ENCODE results near the gene ACOT9. TPM values are rescaled to one million over a fixed set of nuclear protein-coding genes. Genes with fewer than 3 reads are reported as not detected.

The ACOT9 gene
- total RNA-seq, 1 experiment from 2014 or later, result 35.1 TPM

DNA sequence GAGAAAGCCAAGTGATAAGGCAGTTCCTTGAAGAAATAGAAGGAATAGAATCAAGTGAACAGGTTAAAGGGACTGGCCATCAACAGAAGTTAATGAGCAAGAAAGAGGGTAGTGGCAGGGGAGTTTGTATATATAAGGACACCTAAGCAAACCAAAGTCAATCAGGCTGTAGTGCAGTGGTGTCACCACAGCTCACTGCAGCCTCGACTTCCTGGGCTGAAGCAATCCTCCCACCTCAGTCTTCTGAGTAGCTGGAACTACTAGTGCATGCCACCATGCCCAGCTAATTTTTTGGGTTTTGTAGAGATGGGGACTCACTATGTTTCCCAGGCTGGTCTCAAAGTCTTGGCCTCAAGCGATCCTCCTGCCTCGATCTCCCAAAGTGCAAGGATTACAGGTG, 15.9 kb downstream of the ACOT9 start:
- intact Hi-C loops (cut with micrococcal nuclease; ENCODE audit: unreplicated experiment), result no loop called here
- Mint-ChIP-seq H3K9me3 (ENCODE audit: unreplicated experiment) (no peaks in the 10 kb centered on the region), H3K27me3 (ENCODE audit: insufficient read depth, unreplicated experiment) (no peaks in the 10 kb centered on the region), H3K4me3 (ENCODE audit: unreplicated experiment) (no peak overlapping the region), H3K4me1 (ENCODE audit: low read depth, unreplicated experiment) (no peaks in the 10 kb centered on the region), H3K36me3 (ENCODE audit: insufficient read depth, unreplicated experiment) (peaks cover 54% of the 10 kb centered on the region), H3K27ac (ENCODE audit: unreplicated experiment) (no peak overlapping the region)
- no peaks in the 10 kb centered on the region for H3K36me3 ChIP-seq (ENCODE audit: control insufficient read depth, insufficient read depth, low read length)
- ChIA-PET CTCF (no interaction called here), POLR2A (no interaction called here)
- no peak for DNase-seq
- no peaks in the 10 kb centered on the region for H3K27me3 ChIP-seq (replicated peaks; ENCODE audit: control insufficient read depth, insufficient read depth, low read length)
- BruUV-seq (replicated peaks), result no TSS peak
- no peak overlapping the region for H3K4me3 ChIP-seq (ENCODE audit: low read depth, low read length)
- TF ChIP-seq, protein P1, sequence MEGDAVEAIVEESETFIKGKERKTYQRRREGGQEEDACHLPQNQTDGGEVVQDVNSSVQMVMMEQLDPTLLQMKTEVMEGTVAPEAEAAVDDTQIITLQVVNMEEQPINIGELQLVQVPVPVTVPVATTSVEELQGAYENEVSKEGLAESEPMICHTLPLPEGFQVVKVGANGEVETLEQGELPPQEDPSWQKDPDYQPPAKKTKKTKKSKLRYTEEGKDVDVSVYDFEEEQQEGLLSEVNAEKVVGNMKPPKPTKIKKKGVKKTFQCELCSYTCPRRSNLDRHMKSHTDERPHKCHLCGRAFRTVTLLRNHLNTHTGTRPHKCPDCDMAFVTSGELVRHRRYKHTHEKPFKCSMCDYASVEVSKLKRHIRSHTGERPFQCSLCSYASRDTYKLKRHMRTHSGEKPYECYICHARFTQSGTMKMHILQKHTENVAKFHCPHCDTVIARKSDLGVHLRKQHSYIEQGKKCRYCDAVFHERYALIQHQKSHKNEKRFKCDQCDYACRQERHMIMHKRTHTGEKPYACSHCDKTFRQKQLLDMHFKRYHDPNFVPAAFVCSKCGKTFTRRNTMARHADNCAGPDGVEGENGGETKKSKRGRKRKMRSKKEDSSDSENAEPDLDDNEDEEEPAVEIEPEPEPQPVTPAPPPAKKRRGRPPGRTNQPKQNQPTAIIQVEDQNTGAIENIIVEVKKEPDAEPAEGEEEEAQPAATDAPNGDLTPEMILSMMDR (IDR thresholded peaks at IDR 0.05; ENCODE audit: insufficient read depth in 1 of 2, low read depth in 1 of 2, low read length in 1 of 2, severe bottlenecking in 1 of 2, unreplicated experiment in 1 of 2), result no peak
- no peaks in the 10 kb centered on the region for H3K4me1 ChIP-seq
- no peaks in the 10 kb centered on the region for H3K9me3 ChIP-seq

DNA sequence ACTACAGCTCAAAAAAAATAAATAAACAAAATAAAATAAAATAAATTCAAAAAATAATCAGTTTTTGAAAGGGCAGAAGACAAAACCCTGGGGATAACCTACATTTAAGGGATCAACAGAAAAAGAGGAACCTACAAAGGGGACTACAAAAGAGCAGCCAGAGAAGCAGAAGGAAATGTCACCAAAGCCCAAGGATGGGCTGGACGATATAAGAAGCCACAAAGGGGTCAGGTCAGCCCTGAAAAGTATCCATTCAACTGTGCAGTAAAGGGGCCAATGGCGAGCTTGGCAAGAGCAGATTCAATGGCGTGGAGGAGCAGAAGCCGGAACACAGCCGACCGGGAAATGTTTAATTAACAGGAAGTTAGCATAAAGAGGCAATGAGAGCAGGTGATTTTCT, 16.9 kb downstream of the ACOT9 start:
- Mint-ChIP-seq H3K9me3 (ENCODE audit: unreplicated experiment) (no peaks in the 10 kb centered on the region), H3K4me1 (ENCODE audit: low read depth, unreplicated experiment) (no peaks in the 10 kb centered on the region), H3K27me3 (ENCODE audit: insufficient read depth, unreplicated experiment) (no peaks in the 10 kb centered on the region), H3K27ac (ENCODE audit: unreplicated experiment) (no peak overlapping the region), H3K4me3 (ENCODE audit: unreplicated experiment) (no peak overlapping the region), H3K36me3 (ENCODE audit: insufficient read depth, unreplicated experiment) (peaks cover 54% of the 10 kb centered on the region)
- Histone ChIP-seq H3K36me3 (ENCODE audit: control insufficient read depth, insufficient read depth, low read length) (no peaks in the 10 kb centered on the region), H3K4me1 (no peaks in the 10 kb centered on the region), H3K4me3 (ENCODE audit: low read depth, low read length) (no peak overlapping the region), H3K27me3 (replicated peaks; ENCODE audit: control insufficient read depth, insufficient read depth, low read length) (no peaks in the 10 kb centered on the region), H3K9me3 (no peaks in the 10 kb centered on the region)
- CTCF ChIA-PET, result no interaction called here
- TF ChIP-seq, protein P1 (IDR thresholded peaks at IDR 0.05; ENCODE audit: insufficient read depth in 1 of 2, low read depth in 1 of 2, low read length in 1 of 2, severe bottlenecking in 1 of 2, unreplicated experiment in 1 of 2), result no peak
- DNase-seq, result no peak
- POLR2A ChIA-PET, result no interaction called here
- intact Hi-C loops (cut with micrococcal nuclease; ENCODE audit: unreplicated experiment), result no loop called here
- no TSS peak for BruUV-seq (replicated peaks)

DNA sequence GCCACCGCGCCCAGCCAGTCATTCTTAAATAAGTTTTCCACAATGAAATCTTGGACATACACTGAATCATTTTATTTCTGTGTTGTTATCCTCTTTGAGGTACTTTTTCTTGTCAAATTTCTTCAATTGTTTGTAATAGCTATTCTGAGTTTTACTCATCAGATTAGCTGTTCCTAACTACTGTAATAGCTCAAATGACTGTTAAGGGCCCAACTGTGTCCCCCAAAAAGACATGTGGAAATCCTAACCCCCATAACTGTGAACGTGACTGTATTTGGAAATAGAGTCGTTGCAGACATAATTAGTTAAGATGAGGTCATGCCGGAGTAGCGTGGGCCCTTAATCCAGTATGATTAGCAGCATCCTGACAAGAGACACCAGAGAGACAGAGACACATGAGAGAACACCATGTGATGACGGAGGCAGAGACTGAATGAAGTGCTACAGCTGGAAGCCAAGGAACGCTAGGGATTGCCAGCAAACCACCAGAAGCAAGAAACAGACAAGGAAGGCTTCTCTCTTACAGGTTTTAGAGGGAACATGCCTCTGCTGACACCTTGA, 22.9 kb downstream of the ACOT9 start:
- Mint-ChIP-seq H3K9me3 (ENCODE audit: unreplicated experiment) (no peaks in the 10 kb centered on the region), H3K27ac (ENCODE audit: unreplicated experiment) (no peak overlapping the region), H3K36me3 (ENCODE audit: insufficient read depth, unreplicated experiment) (peaks cover 53% of the 10 kb centered on the region), H3K27me3 (ENCODE audit: insufficient read depth, unreplicated experiment) (no peaks in the 10 kb centered on the region), H3K4me1 (ENCODE audit: low read depth, unreplicated experiment) (no peaks in the 10 kb centered on the region), H3K4me3 (ENCODE audit: unreplicated experiment) (no peak overlapping the region)
- no peak overlapping the region for H3K4me3 ChIP-seq (ENCODE audit: low read depth, low read length)
- no peak for DNase-seq
- ChIA-PET POLR2A (no interaction called here), CTCF (no interaction called here)
- no TSS peak for BruUV-seq (replicated peaks)
- TF ChIP-seq, protein P1 (IDR thresholded peaks at IDR 0.05; ENCODE audit: insufficient read depth in 1 of 2, low read depth in 1 of 2, low read length in 1 of 2, severe bottlenecking in 1 of 2, unreplicated experiment in 1 of 2), result no peak
- H3K36me3 ChIP-seq (ENCODE audit: control insufficient read depth, insufficient read depth, low read length), result no peaks in the 10 kb centered on the region
- H3K4me1 ChIP-seq, result no peaks in the 10 kb centered on the region
- H3K9me3 ChIP-seq, result no peaks in the 10 kb centered on the region
- no peaks in the 10 kb centered on the region for H3K27me3 ChIP-seq (replicated peaks; ENCODE audit: control insufficient read depth, insufficient read depth, low read length)
- intact Hi-C loops (cut with micrococcal nuclease; ENCODE audit: unreplicated experiment), result no loop called here

Measured in Caco-2 (cell line).